Measurements from ENCODE around the gene DPEP2. TPM values are rescaled to one million over a fixed set of nuclear protein-coding genes. Genes with fewer than 3 reads are reported as not detected.
"Not testable (repeated sequence)": the region's sequence is repeated elsewhere in the genome, so short reads cannot be mapped to it uniquely, and the experiment has no call there.

Gene DPEP2
- 7.0 TPM for total RNA-seq

- DNase-seq (ENCODE audit: low spot score), result not testable (repeated sequence)
These were observed at the start of gene DPEP2 for GRCh38 chr16:67998779-67999688. Gene DPEP2 (minus strand): TSS chr16:67999484. CDS start chr16:67993212, 6,272 bp downstream.

DNA sequence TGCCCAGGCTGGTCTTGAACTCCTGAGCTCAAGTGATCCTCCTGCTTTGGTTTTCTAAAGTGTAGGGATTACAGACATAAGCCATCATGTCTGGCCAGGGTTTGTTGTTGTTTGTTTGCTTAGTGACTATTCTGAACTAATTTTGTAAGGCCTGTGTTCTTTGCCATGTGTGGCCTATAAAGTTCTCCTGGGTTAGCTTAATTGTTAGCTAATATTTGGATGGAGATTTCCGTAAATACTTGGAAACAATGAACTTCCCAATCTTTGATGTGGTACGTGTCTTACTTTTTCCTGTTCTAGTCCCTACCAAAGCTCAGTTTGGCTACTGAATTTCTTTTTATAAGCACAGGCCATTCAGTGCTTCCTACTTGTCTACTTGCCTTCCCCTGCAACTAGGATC lies 48.7 kb upstream of the DPEP2 start:
- no peak for DNase-seq (ENCODE audit: low spot score)

DNA sequence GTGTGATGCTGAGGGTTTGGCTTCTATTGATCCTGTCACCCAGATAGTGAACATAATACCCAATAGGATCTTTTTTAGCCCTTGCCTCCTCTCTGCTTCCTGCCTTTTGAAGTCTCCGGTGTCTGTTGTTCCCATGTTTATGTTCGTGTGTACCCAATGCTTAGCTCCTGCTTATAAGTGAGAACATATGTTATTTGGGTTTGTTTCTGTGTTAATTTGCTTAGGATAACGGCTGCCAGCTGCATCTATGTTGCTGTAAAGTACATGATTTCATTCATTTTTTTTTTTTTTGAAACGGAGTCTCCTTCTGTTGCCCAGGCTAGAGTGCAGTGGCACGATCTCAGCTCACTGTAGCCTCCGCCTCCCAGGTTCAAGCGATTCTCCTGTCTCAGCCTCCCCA lies 46.8 kb upstream of the DPEP2 start:
- no peak for DNase-seq (ENCODE audit: low spot score)

GRCh38 chr16:68041783-68042182 lies 42.5 kb upstream of the DPEP2 start:
- DNase-seq (ENCODE audit: low spot score), result no peak

- DNase-seq (ENCODE audit: low spot score), result peak; percentile 87
These were observed 41.4 kb upstream of the DPEP2 start for GRCh38 chr16:68040506-68041288.

DNA sequence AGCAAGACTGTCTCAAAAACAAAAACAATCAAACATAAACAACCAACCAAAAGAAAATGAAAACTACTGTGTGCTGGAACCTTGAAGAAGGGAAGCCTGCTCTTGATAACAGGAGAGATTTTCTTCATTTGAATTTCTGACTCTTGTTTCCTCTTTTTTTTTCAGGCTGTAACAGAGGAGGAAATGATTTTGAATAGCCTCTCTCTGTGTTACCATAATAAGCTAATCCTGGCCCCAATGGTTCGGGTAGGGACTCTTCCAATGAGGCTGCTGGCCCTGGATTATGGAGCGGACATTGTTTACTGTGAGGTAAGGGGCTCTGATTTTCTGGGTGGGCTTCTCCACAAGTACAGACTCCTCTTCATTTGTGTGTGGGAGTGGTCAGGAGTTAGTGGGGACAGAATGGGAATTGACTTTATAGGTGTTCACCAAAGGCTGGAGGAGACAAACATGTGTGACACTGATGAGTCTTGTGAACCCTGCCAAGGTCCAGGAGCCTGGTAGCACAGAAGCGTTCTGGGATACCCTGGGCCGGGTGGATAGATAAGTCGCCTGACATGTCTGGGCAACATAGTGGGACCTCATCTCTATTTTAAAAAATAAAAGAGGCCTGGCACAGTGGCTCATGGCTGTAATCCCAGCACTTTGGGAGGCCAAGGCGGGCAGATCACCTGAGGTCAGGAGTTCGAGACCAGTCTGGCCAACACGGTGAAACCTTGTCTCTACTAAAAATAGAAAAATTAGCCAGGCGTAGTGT lies 38.7 kb upstream of the DPEP2 start:
- no peak for DNase-seq (ENCODE audit: low spot score)

DNA sequence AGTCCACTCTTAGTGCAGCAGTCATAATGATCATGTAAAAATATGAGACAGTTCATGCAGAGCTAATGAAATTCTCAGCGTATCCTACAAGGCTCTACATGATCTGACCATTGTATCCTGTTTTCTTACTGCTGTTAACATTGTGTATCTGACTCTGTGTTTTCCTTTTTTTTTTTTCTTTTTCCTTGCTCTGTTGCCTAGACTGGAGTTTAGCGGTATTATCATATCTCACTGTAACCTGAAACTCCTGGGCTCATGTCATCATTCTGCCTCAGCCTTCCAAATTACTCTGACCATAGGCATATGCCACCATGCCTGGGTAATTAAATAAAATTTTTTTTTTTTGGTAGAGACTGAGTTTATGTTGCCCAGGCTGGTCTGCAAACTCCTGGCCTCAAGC lies 35.9 kb upstream of the DPEP2 start:
- no peak for DNase-seq (ENCODE audit: low spot score)

GRCh38 chr16:68033101-68033500 lies 33.8 kb upstream of the DPEP2 start:
- DNase-seq (ENCODE audit: low spot score), result no peak

DNA sequence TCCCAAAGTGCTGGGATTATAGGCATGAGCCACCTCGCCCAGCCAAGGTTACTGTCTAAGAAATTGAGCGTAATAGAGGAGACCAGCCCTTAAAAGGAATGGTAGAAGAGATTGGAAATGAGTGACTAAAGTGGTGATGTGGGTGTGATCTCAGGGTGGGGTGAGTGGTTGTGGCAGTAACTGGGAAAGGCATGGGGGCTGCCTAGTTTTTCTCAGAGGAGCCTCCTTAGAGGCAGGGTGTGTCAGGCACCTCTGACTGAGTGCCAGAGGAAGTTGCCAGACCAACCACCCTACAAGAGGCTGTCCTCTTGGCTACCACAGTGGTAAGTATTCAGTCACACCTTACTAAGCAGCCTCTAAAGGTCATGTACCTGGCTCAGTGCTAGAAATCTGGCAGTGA lies 32.7 kb upstream of the DPEP2 start:
- DNase-seq (ENCODE audit: low spot score), result no peak

DNA sequence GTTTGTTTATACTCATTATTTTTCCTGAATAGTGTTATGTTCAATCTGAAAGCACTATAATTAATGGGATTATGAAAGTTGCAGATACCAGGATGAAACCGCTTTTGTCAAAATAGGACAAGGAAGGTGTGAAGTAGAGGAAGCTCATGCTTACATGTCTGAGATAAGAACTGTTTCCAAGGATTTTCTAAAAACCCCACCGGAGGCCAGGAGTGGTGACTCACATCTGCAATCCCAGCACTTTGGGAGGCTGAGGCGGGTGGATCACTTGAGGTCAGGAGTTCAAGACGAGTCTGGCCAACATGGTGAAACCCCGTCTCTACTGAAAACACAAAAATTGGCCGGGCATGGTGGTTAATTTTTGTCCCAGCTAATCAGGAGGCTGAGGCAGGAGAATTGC lies 30.8 kb upstream of the DPEP2 start:
- not testable (repeated sequence) for DNase-seq (ENCODE audit: low spot score)

GRCh38 chr16:68028996-68029395 lies 29.7 kb upstream of the DPEP2 start:
- no peak for DNase-seq (ENCODE audit: low spot score)

DNA sequence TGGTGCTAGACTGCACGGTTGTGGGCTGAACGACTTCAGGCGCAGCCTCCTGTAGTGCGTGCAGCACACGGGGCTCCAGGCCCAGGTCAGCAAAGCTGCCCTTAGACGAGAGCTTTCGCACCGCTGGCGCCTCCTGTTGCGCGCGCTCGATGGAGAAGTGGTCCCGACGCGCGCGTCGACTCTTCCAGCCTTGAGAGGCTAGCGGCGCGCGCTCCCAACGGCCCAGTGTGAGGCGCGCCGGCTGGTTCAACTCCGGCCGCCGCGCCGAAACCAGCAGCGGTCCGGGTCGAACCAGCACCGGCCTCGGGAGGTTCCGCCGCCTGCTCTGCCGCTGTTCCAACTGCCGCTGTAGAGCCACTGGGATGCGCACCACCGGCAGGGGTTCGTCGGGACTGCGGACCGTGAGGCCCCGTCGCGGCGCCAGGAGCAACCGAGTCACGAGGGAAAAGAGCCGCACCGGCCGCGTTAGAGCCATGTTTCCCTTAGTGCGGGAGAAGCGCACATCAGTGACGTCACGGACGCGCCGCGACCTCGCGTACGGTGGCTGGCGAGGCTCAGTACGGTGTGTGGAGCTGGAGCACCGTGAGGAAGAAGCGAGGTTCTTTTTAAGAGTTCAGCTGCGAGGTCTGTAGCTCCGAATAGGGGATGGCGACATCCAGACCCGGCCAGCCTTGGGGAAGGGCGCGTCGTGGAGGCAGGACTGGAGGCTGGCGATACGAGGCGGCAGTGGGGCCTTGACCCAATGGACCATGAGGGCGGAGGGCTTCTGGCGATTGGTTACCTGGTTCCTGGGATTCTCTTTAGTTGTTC lies 23.6 kb upstream of the DPEP2 start, which contains the start of the genes DDX28 and DUS2:
Gene DDX28 (minus strand): TSS at position 505 of the 810 bp plus-strand sequence. CDS start 30 bp downstream, at position 475.
Gene DUS2 (plus strand): TSS at position 557 of the 810 bp plus-strand sequence. CDS start 14,740 bp downstream, outside the sequence.
- peak; percentile 94 for DNase-seq (ENCODE audit: low spot score)

GRCh38 chr16:68022278-68022727 lies 23.0 kb upstream of the DPEP2 start:
- DNase-seq (ENCODE audit: low spot score), result no peak

DNA sequence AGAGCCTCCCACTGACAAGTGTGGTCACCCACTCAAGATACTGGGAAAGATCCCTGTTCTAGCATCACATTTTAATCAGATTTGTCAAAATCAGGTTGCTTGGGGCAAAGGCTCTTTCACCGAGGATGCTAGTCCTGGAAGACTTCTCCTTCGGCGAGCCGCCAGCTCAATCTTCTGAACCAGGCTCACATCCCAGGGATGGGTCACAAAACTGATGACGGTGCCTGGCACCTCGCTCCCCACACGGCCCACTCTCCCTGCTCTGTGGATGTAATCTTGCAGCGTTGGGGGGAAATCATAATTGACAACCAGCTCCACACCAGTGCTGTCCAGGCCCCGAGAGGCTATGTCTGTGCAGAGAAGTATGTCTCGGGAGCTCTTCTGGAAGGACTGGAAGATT lies 22.2 kb upstream of the DPEP2 start:
- DNase-seq (ENCODE audit: low spot score), result no peak

DNA sequence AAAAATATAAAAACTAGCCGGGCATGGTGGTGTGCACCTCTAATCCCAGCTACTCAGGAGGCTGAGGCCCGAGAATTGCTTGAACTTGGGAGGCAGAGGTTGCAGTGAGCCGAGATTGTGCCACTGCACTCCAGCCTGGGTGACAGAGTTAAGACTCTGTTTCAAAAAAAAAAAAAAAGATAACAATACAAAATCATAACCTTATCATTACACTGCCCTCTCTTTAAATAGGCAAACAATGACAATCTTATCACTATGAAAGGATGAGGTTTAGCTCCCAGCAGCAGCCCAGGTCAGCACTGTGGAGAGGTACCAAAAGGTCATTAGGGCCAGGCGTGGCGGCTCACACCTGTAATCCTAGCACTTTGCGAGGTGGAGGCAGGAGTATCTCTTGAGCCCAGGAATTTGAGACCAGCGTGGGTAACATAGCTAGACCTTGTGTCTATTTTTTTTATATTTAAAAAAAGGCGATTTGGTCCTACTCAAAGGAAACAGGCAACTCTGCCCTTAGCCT lies 19.9 kb upstream of the DPEP2 start:
- no peak for DNase-seq (ENCODE audit: low spot score)

DNA sequence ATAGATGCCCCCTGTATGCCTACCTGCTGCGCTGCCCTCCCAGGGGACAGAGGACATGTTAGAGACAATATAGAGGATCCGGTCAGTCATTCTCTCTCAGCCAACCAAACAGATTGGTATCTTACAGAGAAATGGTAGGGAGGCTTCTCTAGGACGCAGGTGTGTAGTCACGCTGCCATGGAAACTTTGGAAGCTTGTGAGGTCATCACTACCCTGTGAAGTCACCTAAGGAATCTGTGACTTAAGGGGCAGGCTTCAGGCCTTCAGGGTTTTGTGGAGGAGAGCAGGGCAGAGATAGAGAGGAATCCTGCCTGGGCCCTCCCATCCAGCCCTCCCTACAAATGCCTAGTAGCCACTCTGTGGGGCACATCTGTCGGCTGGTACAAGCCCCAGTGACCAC lies 16.4 kb upstream of the DPEP2 start, which contains the start of gene DPEP2NB:
Gene DPEP2NB (minus strand): TSS at position 231 of the 400 bp plus-strand sequence. CDS start 141 bp downstream, at position 90.
- DNase-seq (ENCODE audit: low spot score), result no peak

DNA sequence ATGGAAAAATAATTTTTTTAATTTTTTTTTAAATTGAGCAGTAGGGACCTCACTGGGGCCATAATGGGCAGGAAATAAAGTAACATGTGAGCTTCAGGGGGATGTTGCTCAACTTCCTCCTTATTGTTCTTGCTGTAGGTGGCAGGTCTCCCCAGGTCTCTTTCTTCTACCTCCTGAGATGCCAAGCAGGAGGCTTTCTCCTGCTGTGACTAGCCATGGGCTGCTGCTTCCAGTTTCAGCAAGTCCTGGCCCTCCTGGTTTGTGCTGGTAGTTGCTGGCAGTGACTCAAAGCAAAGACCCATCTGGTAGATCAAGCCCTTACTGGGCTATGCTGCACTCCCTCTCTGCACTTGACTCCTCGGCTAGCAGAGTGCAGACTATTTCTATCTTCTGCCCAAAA lies 14.2 kb upstream of the DPEP2 start:
- DNase-seq (ENCODE audit: low spot score), result peak; percentile 64

DNA sequence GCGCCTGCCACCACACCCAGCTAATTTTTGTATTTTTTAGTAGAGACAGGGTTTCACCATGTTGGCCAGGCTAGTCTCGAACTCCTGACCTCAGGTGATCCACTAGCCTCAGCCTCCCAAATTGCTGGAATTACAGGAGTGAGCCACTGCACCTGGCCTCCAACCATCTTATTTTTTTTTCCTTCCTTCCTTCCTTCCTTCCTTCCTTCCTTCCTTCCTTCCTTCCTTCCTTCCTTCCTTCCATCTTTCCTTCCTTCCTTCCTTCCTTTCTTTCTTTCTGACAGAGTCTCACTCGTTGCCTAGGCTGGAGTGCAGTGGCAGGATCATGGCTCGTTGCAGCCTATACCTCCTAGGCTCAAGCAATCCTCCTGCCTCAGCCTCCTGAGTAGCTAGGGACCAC lies 10.6 kb upstream of the DPEP2 start:
- DNase-seq (ENCODE audit: low spot score), result not testable (repeated sequence)

DNA sequence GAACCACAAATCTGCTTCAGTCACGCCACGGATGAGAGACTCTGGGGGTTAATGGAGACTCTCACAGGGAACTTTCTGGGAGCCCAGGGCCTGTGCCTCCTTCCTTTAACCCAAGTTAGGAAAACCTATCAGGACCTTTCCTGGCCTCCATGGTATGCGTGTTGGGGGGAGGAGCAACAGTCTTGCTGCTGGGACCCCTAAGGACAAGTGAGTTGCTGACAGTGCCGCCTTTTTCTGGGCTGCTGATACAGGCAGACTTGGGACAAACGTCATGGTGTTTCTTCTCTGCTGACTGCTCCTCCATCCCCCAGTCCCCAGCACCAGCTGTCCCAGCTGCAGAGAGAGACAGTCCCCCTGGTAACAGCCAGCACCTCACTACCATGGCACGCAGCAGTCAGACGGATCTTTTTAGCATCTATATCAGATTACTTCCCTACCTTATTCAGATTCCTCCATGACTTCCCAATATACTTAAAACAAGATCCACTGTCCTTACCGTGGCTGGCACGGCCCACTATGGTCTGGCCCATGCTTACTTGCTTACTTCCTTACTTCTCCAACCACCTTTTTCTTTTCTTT lies 10.0 kb upstream of the DPEP2 start:
- DNase-seq (ENCODE audit: low spot score), result no peak

DNA sequence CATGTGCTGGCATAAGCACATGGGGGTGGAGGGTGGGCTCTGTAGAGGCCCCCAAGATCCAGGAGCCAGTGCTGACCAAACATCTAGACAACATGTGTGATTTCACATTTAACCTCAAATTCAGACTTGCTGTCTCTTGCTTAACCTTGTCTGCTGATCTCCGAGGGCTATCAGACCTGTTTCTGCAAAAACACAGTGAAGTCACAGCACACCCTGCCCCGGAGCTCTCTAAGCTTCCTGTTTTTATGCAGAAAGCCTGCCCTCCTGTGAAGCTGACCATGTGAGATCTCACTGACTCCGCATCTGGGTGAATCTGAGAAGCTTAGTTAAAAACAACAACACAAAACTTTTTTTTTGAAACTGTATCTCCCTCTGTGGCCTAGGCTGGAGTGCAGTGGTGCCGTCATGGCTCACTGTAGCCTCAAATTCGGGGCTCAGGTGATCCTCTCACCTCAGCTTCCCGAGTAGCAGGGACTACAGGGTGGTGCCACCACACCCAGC lies 6.6 kb upstream of the DPEP2 start:
- DNase-seq (ENCODE audit: low spot score), result peak; percentile 81

All from ureter (tissue), 1 donor.